Stimulated activated naive CD8-positive, alpha-beta T cell treated with anti-CD3 and anti-CD28 coated beads, Interleukin-15, Interleukin-2, amounts not matched to agents 100 ng/mL and 50 ng/mL, for 24 hours (primary cell): ENCODE measurements around the gene NAPSA.

Experiments used
- H3K27ac Mint-ChIP-seq: one replicate; pipeline ENCODE4 v1.8.0; 2021; ENCODE audit warnings: mild to moderate bottlenecking, mixed read lengths
- H3K27me3 Mint-ChIP-seq: one replicate; pipeline ENCODE4 v1.8.0; 2021; ENCODE audit warnings: mixed read lengths
- H3K36me3 Mint-ChIP-seq: one replicate; pipeline ENCODE4 v1.8.0; 2021; ENCODE audit warnings: low read depth, mixed read lengths
- H3K4me1 Mint-ChIP-seq: one replicate; pipeline ENCODE4 v1.8.0; 2021; ENCODE audit warnings: low read depth, mixed read lengths
- H3K4me3 Mint-ChIP-seq: one replicate; pipeline ENCODE4 v1.8.0; 2021; ENCODE audit warnings: mild to moderate bottlenecking, mixed read lengths
- H3K9me3 Mint-ChIP-seq: one replicate; pipeline ENCODE4 v1.8.0; 2021; ENCODE audit warnings: mixed read lengths

Gene NAPSA

DNA sequence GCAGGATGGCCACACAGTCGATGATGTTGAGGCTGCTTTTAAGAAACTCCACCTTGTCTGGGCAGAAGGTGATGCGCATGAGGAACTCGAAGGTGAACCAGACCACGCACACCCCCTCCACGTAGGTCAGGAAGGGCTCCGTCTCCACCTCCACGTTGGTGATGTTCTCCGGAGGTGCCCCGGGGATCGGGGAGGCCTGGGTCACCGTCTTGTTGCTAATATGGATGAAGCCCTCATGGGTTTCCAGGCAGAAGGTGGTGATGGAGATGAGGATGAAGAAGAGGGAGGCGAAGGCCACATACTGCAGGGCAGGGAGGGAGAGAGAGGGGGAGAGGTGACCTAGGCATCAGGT lies 41.7 kb downstream of the NAPSA start:
- Mint-ChIP-seq H3K9me3 (no peaks in the 10 kb centered on the region), H3K4me1 (peaks cover 18% of the 10 kb centered on the region), H3K4me3 (no peak overlapping the region), H3K27ac (no peak overlapping the region), H3K27me3 (peaks cover 34% of the 10 kb centered on the region), H3K36me3 (no peaks in the 10 kb centered on the region)

DNA sequence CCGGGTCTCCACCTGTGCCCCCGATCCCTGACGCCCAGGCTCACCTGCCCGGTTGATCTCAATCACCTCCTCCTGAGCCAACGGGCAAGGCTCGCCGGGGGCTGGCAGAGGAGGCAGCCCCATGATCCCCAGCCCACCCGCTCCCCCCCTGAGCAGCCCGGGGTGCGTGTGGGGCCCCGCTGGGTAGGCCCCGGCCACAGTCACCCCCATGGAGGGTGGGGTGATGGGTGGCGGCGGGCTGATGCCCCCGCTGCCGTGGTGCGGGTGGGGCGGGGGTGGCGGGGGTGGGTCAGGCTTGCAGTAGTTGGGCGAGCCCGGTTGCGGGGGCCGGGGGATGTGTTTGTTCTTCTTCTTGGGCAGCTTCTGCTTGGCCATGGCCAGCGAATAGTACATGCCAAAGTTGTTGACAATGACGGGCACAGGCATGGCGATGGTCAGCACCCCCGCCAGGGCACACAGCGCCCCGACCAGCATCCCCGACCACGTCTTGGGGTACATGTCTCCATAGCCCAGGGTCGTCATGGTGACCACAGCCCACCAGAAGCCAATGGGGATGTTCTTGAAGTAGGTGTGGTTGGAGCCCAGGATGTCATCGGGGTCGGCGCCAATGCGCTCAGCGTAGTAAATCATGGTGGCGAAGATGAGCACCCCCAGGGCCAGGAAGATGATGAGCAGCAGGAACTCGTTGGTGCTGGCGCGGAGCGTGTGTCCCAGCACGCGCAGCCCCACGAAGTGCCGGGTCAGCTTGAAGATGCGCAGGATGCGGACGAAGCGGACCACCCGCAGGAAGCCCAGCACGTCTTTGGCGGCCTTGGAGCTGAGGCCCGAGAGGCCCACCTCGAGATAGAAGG lies 42.3 kb downstream of the NAPSA start:
- Mint-ChIP-seq H3K9me3 (no peaks in the 10 kb centered on the region), H3K4me3 (no peak overlapping the region), H3K27ac (no peak overlapping the region), H3K27me3 (peaks cover 34% of the 10 kb centered on the region), H3K36me3 (no peaks in the 10 kb centered on the region), H3K4me1 (peaks cover 18% of the 10 kb centered on the region)

DNA sequence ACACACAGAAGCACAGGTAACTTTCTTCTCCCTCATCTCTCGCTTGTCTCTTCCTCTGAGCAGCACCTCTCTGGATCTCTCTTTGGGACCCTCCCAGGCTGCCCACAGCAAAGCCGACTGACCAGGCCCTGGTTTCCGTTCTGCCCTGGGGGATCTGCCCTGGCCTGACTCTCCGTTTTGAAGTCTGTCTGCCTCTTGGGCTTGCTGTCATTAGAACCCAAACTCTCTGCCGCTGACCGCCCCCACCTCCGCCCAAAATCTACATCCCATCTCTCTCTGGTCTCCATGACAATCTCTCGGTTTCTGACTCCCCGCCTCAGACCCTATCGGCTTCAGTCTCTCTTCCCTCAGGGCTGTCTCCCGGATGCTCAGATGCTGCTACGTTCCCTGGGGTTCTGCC lies 43.2 kb downstream of the NAPSA start:
- peaks cover 11% of the 10 kb centered on the region for H3K4me1 Mint-ChIP-seq
- H3K4me3 Mint-ChIP-seq, result no peak overlapping the region
- no peak overlapping the region for H3K27ac Mint-ChIP-seq

DNA sequence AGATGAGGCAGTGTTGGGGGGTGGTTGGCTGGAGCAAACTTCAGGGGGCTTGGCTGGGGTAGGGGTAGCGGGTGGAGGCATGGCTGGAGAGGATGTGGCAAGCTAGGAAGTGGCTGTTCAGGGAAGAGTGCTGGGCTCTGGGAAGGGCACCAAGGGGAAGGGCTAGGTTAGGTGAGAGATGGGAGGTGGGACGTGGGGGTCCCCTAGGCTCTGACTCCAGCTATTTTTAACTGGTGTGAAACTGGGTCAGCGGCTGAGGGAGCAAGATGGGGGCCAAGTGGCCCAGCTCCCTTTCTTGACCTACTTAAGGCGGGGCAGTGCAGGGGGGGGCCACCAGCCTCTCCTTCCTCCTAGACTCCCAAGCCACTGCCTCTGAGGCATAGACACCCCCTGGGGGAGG lies 43.6 kb downstream of the NAPSA start:
- peaks cover 30% of the 10 kb centered on the region for H3K27me3 Mint-ChIP-seq
- H3K27ac Mint-ChIP-seq, result no peak overlapping the region
- H3K4me3 Mint-ChIP-seq, result no peak overlapping the region
- H3K4me1 Mint-ChIP-seq, result peaks cover 7% of the 10 kb centered on the region
- H3K36me3 Mint-ChIP-seq, result no peaks in the 10 kb centered on the region
- H3K9me3 Mint-ChIP-seq, result no peaks in the 10 kb centered on the region

More for the DNA sequence above, 43.2 kb downstream of the NAPSA start:
- Mint-ChIP-seq H3K9me3 (no peaks in the 10 kb centered on the region), H3K27me3 (peaks cover 34% of the 10 kb centered on the region), H3K36me3 (no peaks in the 10 kb centered on the region)

DNA sequence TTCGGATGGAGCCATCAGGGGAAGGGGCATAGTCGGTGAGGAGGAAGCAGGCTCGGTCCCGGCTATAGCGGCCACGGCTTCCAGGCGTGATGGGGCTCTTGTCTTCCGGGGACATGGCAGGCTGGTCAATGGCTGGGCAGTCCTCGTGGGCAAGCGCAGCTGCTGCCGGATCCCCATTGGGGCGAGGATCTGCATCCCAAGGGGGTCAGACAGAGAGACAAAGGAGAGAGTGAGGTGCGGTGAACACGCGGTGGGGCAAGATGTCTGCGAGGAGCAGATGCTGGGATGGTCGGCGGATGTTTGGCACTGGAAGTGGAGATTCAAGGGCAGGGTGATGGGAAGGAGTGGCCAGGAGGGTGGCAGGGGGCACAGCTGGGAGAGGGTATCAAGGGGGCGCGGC lies 44.8 kb downstream of the NAPSA start:
- no peak overlapping the region for H3K4me3 Mint-ChIP-seq
- H3K27me3 Mint-ChIP-seq, result peaks cover 29% of the 10 kb centered on the region
- H3K27ac Mint-ChIP-seq, result no peak overlapping the region
- H3K36me3 Mint-ChIP-seq, result no peaks in the 10 kb centered on the region
- no peaks in the 10 kb centered on the region for H3K9me3 Mint-ChIP-seq
- peaks cover 8% of the 10 kb centered on the region for H3K4me1 Mint-ChIP-seq

DNA sequence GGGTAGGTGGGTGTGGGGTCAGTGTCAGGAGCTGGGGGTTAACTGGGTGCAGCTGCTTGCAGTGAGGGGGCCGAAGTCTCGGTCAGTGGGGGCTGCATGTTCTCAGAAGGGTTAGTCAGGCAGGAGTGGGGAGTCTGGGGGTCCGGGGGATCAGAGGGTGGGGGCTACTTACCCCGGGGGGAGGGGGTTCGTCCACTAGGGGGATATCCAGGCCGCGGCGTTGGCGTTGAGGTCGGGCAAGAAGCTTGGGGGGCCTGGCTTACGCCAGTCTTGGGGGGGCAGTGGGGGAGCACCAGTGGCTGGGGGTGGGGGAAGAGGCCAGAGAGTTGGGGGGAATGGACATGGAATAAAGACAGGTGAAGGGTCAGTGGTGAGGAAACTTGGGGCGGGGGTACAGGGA lies 45.4 kb downstream of the NAPSA start:
- H3K36me3 Mint-ChIP-seq, result no peaks in the 10 kb centered on the region
- H3K27me3 Mint-ChIP-seq, result peaks cover 30% of the 10 kb centered on the region
- H3K9me3 Mint-ChIP-seq, result no peaks in the 10 kb centered on the region

DNA sequence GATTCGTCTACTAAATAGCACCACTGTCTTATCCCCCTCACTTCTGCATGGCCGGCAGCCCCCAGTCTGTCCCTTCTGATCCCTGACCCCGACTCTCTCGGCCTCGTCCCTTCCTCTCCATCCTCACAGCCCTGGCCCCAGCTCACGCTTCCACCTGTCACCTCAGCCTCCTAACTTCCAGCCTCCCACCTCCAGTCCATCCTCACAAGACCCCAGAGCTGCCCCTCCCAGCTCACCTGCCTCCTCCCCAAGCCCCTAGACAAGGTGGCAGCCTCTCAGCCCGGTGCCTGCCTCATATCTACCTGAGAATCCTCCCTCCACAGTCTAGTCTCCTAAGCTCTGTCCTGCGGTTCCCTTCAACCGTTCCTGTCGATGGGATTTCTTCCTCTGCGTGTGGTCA lies 46.3 kb downstream of the NAPSA start:
- peaks cover 15% of the 10 kb centered on the region for H3K4me1 Mint-ChIP-seq
- no peak overlapping the region for H3K4me3 Mint-ChIP-seq
- H3K9me3 Mint-ChIP-seq, result no peaks in the 10 kb centered on the region
- no peak overlapping the region for H3K27ac Mint-ChIP-seq
- peaks cover 30% of the 10 kb centered on the region for H3K27me3 Mint-ChIP-seq
- no peaks in the 10 kb centered on the region for H3K36me3 Mint-ChIP-seq

More for the DNA sequence above, 45.4 kb downstream of the NAPSA start:
- Mint-ChIP-seq H3K4me3 (no peak overlapping the region), H3K4me1 (peaks cover 10% of the 10 kb centered on the region), H3K27ac (no peak overlapping the region)

DNA sequence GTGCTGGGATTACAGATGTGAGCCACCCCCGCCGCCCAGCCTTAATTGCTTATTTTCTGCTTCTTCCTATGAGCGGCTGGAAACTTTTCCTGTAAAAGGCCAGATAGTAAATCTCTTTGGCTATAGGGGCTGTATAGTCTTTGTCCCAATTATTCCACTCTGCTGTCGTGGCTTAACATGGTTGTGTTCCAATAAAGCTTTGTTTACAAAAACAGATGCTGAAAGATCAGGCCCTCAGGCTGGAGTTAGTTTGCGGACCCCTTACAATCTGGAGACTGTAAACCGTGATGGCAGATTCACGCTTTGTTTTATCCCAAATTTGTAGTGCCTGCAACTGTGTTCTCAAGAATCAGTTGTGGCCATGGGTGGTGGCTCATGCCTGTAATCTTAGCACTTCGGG lies 47.0 kb downstream of the NAPSA start:
- H3K4me3 Mint-ChIP-seq, result no peak overlapping the region

DNA sequence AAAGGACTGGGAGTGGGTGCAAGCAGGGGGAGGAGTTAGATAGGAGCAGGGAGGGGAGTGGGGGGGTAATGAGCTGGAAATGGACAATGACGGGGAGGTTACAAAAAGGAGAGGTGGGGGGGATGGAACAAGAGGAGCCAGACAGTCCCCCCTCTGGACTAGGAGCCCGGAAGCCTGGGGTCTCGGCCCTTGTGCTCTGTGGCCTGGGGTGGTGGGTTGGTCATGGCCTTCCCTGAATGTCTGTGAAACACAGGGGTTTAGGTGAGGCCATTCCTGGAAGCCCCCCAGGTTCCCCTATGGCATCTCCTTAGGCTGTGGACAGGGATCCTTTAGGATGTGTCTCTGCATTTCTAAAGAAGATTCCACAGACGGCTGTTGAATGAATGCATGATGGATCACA lies 48.3 kb downstream of the NAPSA start:
- H3K9me3 Mint-ChIP-seq, result no peaks in the 10 kb centered on the region
- H3K36me3 Mint-ChIP-seq, result no peaks in the 10 kb centered on the region
- no peak overlapping the region for H3K27ac Mint-ChIP-seq
- H3K4me1 Mint-ChIP-seq, result peaks cover 28% of the 10 kb centered on the region
- no peak overlapping the region for H3K4me3 Mint-ChIP-seq
- H3K27me3 Mint-ChIP-seq, result peaks cover 44% of the 10 kb centered on the region

More for the DNA sequence above, 47.0 kb downstream of the NAPSA start:
- H3K36me3 Mint-ChIP-seq, result no peaks in the 10 kb centered on the region
- no peaks in the 10 kb centered on the region for H3K9me3 Mint-ChIP-seq
- H3K4me1 Mint-ChIP-seq, result peaks cover 23% of the 10 kb centered on the region
- H3K27ac Mint-ChIP-seq, result no peak overlapping the region
- peaks cover 37% of the 10 kb centered on the region for H3K27me3 Mint-ChIP-seq

DNA sequence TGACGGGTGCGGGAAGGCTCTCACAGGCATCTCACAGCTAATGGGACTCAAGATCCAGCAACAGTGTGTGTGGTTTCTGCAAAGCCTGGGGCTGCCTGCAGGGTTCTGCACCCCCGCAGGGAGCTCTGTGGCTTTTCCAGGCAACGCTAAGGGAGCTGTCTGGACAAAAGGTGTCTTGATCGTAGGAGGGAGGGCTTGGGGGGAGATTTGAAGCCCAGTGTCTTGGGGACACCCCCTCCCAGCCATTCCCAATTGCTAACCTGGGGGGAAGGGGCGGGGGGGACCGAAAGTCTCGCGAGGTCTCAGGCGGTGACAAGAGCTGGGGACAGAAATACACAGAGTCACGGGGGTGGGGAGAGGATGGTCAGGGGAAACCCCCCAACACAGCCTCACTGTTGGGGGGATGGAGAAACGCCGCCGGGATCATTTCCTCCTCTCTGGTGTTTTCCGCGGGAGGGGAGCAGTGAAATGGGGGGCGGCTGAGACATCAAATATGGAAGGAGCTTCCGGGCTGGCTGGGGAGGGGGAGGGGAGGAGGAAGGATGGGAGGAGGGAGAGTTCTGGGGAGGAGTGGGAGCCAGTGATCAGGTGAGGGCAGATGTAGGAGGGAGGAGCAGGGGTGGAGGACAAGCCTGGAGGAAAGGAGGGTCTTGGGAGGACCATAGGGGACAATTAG lies 49.5 kb downstream of the NAPSA start:
- no peak overlapping the region for H3K27ac Mint-ChIP-seq
- peaks cover 47% of the 10 kb centered on the region for H3K27me3 Mint-ChIP-seq
- peak overlapping the region; percentile 26 for H3K4me3 Mint-ChIP-seq
- no peaks in the 10 kb centered on the region for H3K9me3 Mint-ChIP-seq
- H3K4me1 Mint-ChIP-seq, result peaks cover 28% of the 10 kb centered on the region
- no peaks in the 10 kb centered on the region for H3K36me3 Mint-ChIP-seq

DNA sequence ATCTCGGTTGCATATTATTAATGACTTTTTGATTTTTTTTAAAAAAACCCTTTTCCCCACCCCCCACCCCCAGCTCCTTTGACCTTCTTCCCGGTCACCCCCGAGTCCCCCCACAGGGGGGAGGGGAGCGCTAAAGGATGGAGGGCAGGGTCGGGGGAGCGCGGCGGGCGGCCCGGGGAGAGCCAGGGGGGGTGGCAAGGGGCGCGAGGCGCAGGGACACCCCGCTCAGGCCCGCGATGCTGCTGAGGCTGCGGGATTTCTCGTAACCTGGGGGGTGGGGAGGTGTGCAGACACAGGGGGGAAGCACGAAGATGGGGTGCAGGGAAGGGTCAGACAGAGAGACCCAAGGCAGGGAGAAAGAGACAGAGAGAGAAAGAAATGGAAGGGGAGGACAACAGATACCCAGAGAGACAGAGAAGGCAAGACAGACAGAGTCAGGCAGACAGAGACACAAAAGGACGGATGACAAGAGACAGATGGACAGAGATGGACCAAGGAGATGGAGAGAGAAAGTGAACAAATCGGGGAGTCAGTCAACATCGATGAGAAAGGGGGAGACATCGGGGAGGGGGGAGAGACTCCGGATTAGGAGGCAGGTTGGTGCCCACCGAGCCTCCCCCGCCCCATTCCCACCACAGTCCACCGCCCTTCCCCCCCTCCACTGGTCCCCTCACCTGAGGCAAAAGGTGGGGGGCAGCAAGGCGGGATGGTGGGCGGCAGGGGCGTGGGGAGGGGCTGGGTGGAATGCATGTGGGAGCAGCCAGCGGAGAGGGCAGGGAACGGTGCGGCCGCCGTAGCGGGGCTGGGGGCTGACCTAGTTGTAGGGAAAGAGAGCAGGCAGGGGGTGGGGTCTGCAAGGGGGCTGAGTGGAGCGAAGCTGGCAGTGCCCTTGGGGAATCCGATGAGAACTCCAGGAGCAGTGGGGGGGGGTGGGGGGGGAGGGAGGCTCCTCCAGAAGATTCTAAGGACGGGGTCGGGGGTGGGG lies 50.4 kb downstream of the NAPSA start:
- Mint-ChIP-seq H3K27me3 (peaks cover 56% of the 10 kb centered on the region), H3K4me1 (peaks cover 28% of the 10 kb centered on the region), H3K36me3 (no peaks in the 10 kb centered on the region), H3K27ac (no peak overlapping the region), H3K4me3 (peak overlapping the region; percentile 11), H3K9me3 (no peaks in the 10 kb centered on the region)

DNA sequence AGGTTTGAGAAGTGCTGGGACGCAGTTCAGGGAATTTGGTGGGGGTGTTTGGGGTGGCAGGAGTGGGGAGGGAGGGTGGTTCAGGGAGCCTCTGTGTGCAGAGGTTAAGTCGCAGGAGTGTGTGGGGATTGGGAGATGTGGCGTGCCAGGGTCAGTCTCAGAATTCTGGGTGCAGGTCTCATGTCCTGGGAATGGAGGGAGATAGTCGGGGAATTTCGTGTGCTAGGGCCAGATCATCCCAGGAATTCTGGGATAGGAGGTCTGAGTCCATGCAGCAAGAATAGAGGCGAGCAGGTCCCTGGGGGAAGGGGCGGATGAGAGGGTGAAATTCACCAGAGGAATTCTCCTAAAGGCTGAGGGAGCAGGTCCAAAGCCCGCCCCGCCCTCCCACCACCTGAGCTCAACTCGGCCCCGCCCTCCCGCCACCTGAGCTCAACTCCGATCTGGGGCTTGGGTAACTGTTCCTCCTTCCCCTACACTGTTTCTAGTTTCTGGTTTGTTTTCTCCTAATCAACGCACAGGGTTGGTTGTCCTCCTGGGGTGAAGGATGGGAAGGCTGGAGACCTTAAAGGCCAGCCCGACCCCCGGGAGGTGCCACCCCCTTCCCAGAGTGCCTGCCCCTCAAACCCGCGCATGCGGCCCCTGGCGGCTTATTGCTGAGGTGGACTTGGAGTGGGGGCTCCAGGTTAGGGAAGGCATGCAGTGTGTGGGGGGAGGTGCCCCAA lies 51.5 kb downstream of the NAPSA start:
- Mint-ChIP-seq H3K36me3 (no peaks in the 10 kb centered on the region), H3K9me3 (no peaks in the 10 kb centered on the region), H3K27ac (no peak overlapping the region), H3K4me1 (peaks cover 28% of the 10 kb centered on the region), H3K4me3 (no peak overlapping the region), H3K27me3 (peaks cover 53% of the 10 kb centered on the region)

DNA sequence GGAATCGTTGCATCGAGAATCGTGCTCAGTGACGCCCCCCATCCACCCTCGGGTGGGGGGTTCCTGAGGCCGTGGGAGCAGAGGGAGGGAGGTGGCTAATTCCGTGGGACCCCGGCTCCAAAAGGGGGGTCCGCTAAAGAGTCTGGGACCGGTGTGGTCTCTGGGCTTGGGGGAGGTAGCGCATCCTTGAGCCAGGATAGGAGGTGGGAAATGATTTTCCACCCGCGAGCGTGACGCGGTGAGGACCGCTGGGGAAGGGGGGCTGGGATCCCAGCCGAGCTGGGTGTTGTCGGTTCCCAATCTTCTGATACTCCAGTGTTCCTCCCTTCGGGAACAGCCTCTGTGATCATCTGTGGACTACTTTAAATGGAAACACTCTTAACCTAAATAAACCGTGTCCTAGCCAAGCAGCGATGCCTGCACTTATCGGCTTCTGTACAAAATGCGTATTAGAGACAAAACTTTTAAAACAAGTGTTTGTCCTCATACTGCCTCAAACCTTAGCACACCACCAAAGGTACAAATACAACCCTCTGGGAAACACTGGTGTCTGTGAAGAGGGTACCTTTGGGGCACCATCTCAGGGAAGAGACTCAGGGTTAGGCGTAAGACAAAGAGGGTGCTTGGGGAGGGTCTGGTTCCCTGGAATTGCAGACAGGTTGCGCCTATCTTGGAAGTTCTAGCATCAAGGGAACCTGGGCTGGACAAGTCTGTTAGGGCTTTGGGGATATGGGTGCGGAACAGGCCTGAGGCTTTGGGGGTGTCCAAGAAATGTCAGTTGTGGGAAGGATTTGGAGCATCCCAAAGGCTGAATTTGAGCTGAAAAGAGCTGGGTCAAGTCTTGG lies 52.2 kb downstream of the NAPSA start:
- Mint-ChIP-seq H3K27me3 (peaks cover 60% of the 10 kb centered on the region), H3K4me3 (no peak overlapping the region), H3K36me3 (no peaks in the 10 kb centered on the region), H3K27ac (no peak overlapping the region), H3K9me3 (no peaks in the 10 kb centered on the region), H3K4me1 (peaks cover 28% of the 10 kb centered on the region)
